Astrocyte (in vitro differentiated cells and primary cell): ENCODE measurements around the gene VWC2L.

Experiments used
- CTCF ChIP-seq: IDR thresholded peaks from 2 replicates; pipeline ENCODE4 v1.5.1; 2011; ENCODE audit warnings: low read depth, mild to moderate bottlenecking, inconsistent platforms, low read length, moderate library complexity; ENCODE audit not compliant: insufficient read depth
- EZH2 ChIP-seq: IDR thresholded peaks from 2 replicates; pipeline ENCODE4 v1.6.1; 2012; ENCODE audit warnings: mild to moderate bottlenecking, low read length, inconsistent platforms; ENCODE audit not compliant: insufficient read depth

- no peak for TF ChIP-seq CTCF
- no peak for TF ChIP-seq EZH2
Measured at GRCh38 chr2:214550786-214551185, 139.9 kb downstream of the VWC2L start.
